HTERT RPE-1 (cell line): ENCODE data around the gene BCR.

Experiments used
- in situ Hi-C: fragments of 300-500 bp; cut with MboI; formaldehyde crosslinking; loops from 4 replicates; pipeline ENCODE4 v1.14.3; 2020; ENCODE audit warnings: low sequenced_read_pairs

Gene BCR

DNA sequence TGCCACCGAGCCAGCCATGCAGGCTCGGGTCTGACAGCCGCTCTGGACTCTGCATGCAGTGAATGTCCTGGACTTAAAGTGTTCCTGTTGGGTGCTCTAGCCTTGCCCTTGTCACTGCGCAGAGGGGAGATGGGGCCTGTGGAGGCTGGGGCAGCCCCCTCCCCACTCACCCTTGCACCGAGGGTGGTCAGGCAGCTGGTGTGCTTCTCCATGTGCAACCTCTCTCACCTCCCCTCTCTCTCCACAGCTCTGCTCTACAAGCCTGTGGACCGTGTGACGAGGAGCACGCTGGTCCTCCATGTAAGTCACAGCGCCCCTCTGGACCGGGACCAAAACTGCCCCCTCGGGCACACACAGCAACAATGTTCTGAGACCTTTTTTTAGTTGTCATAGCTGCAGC, 92.5 kb downstream of the BCR start:
- in situ Hi-C loops: no loop called here

DNA sequence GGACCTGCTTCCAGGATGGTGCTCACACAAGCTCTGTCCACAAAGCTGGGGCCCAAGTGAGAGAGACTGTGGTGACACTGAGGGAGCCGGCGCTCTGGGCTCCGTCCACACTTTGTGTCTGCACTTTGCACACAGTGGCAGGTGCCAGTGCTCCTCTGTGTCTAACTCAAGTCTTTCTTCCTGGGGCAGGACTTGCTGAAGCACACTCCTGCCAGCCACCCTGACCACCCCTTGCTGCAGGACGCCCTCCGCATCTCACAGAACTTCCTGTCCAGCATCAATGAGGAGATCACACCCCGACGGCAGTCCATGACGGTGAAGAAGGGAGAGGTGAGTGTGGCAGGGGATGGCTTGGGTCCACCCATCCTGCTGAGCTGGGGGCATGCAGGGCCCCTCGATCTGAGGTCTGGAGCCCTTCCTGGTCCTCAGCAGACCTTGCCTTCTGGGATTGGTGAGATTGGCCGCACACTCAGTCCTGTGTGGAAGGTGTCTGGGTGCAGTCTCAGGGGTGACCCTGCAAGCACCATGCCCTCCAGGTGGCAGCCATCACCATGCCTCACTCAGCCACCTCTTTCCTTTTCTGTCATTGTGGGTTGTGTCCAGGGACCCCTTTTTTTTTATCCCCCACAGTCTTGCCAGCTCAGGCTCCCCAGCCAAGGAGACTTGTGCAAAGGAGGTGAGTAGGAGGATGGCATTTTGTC, 93.3 kb downstream of the BCR start:
- in situ Hi-C loops: no loop called here

- in situ Hi-C loops: no loop called here
Measured at GRCh38 chr22:23274146-23274526, 93.8 kb downstream of the BCR start.

DNA sequence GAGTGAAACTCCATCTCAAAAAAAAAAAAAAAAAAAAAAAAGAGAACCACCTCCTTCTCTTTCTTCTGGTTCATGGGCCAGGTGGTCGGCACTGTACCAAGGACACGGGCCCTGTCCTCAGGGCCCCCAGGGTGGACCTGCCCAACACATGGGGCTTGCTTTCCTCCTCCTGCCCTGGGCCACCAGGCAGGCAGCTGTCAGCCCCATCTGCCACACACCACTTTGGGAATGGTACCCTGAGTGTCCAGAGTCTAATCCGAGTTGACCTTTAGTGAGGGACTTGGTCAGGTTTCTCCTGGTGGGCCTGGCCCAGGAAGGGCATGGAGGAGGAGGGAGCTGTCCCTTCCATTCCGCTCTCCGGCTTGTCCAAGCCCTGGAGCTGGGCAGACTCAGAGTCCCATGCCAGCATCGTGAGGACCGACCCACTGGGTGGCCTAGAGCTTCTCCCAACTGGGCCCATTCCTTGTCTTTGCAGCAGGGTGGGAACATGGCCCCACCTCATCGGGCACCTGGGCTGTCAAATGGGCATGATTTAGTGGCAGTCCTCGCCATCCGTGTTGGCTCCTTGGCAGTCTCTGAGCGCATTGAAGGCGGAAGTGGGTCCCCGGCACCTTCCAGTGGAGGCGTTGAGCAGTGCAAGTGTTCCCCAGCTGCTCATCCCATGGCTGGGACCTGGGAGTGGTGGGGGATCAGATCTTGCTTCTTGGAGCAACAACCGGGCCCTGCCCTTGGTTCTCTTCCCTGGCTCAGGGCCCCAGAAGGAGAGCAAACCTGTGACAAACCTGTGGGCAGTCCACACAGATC, 94.8 kb downstream of the BCR start:
- in situ Hi-C loops: no loop called here

GRCh38 chr22:23275751-23276150, 95.4 kb downstream of the BCR start:
- in situ Hi-C loops: no loop called here

DNA sequence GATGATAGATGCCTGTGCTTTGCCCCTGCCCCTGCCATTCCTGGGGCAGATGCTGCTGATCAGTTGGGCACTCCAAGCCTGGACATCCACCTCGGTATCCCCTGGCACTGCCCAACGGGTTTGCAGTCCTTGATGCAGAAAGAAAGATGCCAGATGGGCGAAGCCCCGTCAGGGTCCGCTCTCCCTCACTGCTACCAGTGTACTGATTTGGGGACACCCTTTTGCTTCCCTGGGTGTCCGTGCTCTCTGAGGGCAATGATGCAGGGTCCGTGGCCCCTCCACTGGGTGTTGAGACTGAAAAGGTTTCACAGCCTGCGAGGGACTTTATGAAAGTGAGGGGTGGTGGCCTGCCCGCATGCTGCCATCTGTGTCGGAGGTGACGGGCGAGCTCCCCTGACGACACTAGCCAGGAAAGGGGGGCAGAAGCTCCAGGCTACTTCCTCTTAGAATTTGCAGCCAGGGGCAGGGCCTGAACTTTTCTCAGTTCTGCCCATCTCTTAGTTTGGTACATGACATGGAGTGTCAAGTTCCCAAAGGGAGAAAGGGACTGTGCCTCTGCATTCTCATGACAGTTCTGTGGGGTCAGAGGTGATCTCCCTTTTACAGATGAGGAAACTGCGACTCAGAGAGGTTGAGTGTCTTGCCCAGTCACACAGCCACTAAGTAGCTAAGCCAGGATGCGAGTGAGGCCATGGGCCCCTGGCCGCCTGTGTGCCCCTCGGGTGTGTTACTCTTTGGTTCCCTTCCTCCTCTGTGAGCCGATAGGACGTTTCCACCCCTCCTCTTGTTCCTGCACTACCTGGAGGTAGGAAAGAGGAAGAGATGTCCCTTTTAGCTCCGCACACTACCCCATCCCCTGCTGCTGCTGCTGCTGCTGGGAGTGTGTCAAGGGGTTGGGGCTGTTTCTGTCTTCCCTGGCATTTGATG, 96.6 kb downstream of the BCR start:
- in situ Hi-C loops: no loop called here

- in situ Hi-C loops: no loop called here
Measured at GRCh38 chr22:23277583-23278295, 97.4 kb downstream of the BCR start.

DNA sequence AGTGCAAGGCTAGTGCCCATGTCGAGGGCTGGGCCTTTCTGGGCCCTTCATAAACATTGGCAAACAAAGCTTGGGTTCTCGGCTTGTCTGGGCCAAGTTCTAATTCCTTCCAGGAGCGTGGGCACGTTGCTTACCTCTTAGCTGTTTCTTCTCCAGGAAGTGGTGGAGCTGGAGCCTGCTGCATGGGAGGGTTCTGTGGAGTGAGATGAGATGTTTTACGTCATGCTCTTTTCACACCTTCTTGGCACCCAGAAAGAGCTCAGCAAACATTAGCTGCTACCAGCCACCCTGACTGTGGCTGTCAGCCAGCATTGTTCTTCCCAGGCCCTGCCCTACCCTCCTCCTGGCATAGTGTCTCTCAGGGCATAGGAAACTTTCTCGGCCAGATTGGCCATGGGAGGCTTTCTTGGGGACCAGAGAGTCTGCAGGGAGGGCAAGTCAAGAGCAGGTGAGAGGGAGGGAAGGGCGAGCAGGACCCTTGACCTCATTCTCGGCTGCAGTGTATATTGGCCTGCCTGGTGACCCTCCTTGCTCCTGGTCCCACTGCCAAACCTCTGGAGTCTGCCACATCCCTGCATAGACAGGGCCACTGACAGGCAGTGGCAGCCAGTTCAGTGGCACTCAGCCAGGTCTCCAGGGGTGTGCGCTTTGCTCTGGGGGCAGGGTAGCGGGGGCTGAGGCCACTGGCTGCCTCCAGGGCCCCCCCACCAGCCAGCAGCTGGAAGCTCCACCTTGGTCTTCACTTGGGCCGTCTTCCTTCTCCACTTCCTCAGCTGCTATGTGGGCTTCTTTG, 98.8 kb downstream of the BCR start:
- in situ Hi-C loops: no loop called here

DNA sequence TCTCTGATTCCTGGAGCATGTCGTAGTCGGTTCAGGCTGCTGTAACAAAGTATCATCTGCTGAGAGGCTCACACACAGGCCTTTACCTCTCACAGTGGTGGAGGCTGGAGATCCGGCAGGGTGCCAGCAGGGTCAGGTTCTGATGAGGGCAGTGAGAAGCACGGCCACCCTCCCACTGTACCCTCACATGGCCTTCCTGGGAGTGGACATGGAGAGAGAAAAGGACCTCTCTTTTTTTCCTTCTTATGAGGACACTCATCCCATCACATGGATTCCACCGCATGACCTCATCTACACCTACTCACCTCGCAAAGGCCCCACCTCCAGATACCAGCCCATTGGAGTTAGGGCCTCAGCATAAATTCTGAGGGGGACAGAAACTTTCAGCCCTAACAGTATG, 99.5 kb downstream of the BCR start:
- in situ Hi-C loops: no loop called here

- in situ Hi-C loops: no loop called here
Measured at GRCh38 chr22:23280356-23281052, 100.2 kb downstream of the BCR start.

- in situ Hi-C loops: no loop called here
Measured at GRCh38 chr22:23281053-23281405, 100.7 kb downstream of the BCR start.

DNA sequence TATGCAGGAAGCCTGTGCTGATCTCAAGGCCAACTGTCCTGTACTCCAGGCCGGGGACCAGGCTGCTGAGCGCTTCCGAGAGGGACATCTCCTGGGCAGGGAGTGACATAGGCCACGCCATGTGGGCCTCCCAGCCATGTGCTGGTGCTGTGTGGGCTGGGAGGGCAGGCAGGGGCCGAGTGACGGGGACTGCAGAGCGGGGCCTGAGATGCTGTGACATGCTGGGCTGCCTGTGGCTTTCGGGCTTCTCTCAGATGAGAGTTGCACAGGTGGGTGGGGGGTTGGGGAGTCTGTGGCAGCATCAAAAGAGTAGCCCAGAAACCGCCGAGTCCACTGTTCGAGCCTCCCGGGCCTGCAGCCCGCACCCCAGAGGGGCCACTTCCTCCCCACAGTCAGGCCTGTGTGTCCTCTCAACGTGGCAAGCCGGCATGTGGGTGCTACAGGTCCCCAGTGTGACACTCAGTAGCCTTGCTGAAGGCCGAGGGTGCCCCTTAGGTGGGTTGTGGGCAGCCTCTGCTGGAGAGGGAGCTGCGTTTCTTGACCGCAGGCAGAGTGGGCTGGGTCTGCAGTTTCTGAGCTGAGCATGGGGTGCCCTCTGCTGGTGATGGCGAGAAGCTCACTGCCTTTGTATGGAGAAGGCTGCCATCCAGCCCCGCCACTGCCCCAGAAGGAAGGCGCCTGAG, 101.2 kb downstream of the BCR start:
- in situ Hi-C loops: no loop called here

GRCh38 chr22:23282089-23282501, 101.8 kb downstream of the BCR start:
- in situ Hi-C loops: no loop called here

GRCh38 chr22:23282516-23282915, 102.2 kb downstream of the BCR start:
- in situ Hi-C loops: no loop called here

GRCh38 chr22:23282986-23283385, 102.7 kb downstream of the BCR start:
- in situ Hi-C loops: no loop called here

DNA sequence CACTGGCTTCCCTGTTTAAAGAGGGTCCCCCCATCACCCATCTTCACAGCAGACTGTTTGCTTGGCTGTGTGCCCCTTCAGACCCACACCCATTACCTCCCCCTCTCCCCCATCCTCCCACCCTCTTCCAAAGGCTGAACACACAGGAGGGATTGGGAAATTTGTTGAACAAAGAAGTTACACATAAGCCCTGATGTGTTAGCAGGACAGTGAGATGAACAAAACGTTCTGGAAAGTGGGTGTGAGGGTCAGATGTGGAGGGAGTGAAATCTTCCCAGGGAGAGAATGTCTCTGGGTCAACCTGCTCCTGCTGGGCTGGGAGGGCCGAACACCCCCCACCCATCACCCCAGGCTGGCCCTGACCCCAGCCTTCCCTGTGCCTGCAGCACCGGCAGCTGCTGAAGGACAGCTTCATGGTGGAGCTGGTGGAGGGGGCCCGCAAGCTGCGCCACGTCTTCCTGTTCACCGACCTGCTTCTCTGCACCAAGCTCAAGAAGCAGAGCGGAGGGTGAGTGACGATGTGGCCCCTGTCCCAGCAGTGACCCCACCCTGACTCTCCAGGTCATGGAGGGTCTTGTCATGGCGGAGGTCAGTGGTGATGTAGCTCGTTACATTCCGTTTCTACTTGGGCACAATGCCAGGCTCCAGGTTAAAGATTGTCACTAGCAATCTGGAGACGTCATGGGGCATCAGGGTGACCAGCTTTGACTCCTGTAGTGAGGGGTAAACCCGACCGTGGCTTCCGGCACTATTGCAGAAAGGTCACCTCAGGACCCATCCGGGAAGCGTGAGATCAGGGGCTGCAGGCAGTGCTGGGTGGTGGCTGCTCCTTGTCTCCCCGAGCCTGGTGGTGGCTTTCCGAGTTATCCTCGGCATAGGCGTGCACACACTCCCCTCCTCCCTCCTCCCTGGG, 103.5 kb downstream of the BCR start:
- in situ Hi-C loops: no loop called here

- in situ Hi-C loops: no loop called here
Measured at GRCh38 chr22:23284504-23285033, 104.3 kb downstream of the BCR start.

DNA sequence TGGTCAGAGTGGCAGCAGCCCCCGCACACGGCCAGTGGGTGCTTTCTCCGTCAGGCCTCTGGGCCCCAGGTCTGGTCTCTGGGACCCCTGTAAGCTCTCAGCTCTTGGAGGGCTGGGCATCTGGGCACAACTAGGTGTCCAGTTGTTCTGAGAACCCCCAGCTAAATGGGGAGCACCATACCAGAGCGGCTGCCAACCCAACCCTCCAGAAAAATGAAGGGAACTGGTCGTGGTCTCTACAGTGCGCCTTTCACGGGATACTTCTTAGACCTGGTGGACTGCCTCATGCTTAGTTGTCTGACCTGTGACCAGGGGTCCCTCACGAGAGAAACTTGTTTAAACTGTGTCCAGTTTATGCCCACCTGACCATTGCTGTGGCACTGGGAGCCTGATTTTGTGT, 104.9 kb downstream of the BCR start:
- in situ Hi-C loops: no loop called here
